GM08714 (cell line): ENCODE measurements around the gene SAMD14.
"Not testable (repeated sequence)": the region's sequence is repeated elsewhere in the genome, so short reads cannot be mapped to it uniquely, and the experiment has no call there.

Source experiments
- H3K4me3 ChIP-seq: fragments of 200-500 bp; sonication (Bioruptor generic); 2 replicates; pipeline ENCODE4 v1.5.1; 2014; ENCODE audit warnings: mild to moderate bottlenecking, low read length, inconsistent platforms
- ZNF274 ChIP-seq: IDR thresholded peaks from 2 replicates; pipeline ENCODE4 v1.6.1; 2012; ENCODE audit warnings: mild to moderate bottlenecking, low read depth, low read length

Gene SAMD14

DNA sequence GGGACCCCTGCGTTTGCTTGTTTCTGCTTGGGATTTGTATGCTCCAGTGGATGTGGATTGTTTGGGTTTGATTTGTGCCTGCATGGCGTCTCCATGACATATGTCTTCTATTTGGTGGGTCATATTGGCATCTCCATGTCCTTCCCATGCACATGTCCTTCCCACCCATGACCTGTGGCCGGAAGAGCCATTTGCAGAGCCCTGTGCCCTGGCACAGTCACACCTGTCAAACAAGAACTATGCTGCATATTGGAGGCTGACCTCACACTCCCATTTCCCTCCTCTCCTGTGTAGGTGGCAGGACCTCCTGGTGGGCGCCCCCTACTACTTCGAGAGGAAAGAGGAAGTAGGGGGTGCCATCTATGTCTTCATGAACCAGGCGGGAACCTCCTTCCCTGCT is 58.3 kb downstream of the SAMD14 start:
- TF ChIP-seq ZNF274: no peak
- H3K4me3 ChIP-seq: no peak overlapping the region

DNA sequence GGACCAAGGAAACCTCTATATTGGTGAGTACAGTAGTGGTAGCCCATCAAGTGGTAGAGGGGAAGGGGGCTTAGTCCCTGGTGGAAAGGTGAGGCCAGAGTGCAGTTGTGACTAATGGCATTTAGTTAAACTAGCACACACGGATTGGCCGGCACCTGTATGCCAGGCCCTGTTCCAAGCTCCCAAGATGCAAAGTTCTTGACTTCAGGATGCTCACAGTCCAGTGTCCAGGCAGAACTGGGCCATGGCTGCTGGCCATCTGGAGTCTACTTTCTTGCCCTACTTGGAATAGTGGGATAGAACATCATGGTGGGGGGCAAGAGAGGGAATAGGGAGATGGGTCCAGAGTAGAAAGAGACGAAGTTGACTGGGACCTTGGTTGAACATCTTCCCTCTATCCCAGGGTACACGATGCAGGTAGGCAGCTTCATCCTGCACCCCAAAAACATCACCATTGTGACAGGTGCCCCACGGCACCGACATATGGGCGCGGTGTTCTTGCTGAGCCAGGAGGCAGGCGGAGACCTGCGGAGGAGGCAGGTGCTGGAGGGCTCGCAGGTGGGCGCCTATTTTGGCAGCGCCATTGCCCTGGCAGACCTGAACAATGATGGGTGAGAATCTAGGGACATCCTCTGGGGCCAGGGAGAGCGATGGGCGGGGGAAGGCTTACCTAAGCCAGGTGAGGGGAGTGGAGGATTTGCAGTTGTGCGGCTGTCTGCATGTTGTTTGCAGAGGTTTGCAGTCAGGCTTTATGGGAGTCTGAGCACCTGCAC is 58.9 kb downstream of the SAMD14 start:
- no peak for TF ChIP-seq ZNF274
- H3K4me3 ChIP-seq: no peak overlapping the region

GRCh38 chr17:50067996-50068395 is 62.0 kb downstream of the SAMD14 start:
- no peak overlapping the region for H3K4me3 ChIP-seq
- no peak for TF ChIP-seq ZNF274

DNA sequence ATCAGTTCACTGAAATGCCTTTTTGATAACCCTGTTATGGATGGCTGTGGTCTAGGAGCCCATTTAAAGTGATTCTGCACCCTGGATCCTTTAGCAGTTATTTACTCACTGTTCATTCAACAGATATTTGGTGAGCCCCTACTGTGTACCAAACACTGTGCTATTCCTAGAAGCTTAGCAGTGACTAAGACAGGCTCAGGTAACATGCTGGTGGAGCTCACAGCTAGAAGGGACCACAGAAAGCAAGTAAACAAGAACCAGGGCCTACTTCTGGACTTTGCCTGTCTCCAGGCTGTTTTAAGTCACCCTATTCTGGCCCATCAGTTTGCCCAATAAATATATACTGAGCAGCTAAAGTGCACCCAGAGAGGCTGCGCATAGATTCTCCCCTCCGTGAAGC is 63.0 kb downstream of the SAMD14 start:
- no peak overlapping the region for H3K4me3 ChIP-seq
- TF ChIP-seq ZNF274: no peak

GRCh38 chr17:50065056-50065455 is 64.9 kb downstream of the SAMD14 start:
- H3K4me3 ChIP-seq: no peak overlapping the region
- no peak for TF ChIP-seq ZNF274

DNA sequence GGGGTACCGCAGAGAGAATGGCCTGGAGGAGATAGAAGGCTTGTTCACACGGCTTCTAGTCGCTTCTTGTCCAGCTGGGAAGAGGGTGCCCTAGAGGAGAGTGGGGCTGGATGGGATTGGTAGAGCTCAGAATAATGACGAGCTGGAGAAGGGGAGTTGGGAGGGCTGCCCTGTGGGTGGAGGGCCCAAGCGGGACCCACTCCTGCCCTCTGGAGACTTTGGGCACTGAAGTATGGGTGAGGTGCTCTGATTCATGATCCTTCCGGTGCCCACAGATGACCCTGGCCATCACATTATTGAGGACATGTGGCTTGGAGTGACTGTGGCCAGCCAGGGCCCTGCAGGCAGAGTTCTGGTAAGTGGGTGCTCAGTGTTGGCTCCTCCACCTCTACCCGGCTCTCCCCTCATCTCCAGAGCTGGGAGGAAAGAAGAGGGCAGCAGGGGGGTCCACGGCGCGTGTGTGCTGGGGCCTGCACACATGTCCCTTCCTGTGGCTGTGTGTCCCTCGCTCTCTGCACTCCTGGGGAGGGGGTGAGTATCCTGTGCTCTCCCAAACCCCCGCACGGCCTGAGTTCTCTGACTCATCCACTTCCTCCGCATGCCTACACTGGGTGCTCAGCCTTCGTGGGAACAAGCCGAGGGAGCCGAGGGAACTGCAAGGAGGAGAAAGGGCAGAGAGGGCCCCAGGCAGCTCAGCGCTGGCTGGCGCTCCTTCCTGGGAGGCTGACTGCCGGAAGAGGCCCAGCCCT is 65.5 kb downstream of the SAMD14 start:
- no peak for TF ChIP-seq ZNF274
- no peak overlapping the region for H3K4me3 ChIP-seq

DNA sequence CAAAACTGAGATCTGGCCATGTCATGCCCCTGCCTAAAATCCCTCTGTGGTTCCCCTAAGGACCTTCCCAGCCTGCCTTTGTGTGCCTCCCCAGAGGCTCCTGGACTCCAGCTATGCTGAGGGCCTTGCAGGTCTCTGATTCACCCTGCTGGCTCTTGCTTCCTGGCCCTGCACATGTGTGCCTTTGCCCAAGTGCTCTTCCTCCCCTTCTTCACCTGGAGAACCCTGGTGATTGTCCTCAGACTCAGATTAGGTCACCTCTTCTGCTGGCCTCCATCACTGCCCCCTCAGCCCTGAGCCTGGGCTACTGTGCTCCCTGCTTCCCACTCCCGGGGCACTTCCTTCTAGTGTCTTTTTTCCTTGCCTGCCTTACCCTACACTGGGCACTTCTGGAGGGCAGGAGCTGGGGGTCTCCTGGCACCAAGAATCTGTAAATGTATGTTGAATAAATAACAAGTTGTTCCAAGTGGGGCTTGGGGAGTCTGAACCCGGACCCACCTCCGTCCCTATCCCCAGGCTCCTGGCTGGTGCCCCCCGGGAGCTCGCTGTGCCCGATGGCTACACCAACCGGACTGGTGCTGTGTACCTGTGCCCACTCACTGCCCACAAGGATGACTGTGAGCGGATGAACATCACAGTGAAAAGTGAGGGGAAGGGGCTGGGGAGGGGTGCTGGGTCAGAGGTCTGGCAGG is 66.3 kb downstream of the SAMD14 start:
- no peak for TF ChIP-seq ZNF274
- H3K4me3 ChIP-seq: no peak overlapping the region

GRCh38 chr17:50062293-50063243 is 67.4 kb downstream of the SAMD14 start:
- no peak for TF ChIP-seq ZNF274
- H3K4me3 ChIP-seq: no peak overlapping the region

DNA sequence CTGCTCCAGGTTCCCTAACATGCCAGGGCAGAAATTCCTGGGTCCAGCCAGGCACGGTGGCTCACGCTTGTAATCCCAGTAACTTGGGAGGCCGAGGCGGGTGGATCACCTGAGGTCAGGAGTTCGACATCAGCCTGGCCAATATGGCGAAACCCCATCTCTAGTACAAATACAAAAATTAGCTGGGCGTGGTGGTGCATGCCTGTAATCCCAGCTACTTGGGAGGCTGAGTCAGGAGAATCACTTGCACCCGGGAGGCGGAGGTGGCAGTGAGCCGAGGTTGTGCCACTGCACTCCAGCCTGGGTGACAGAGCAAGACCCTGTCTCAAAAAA is 68.3 kb downstream of the SAMD14 start:
- H3K4me3 ChIP-seq: not testable (repeated sequence)

GRCh38 chr17:50060951-50061712 is 68.8 kb downstream of the SAMD14 start:
- no peak for TF ChIP-seq ZNF274
- no peak overlapping the region for H3K4me3 ChIP-seq
